MCF 10A (cell line): ENCODE data around the gene E2F1. TPM values are rescaled to one million over a fixed set of nuclear protein-coding genes. Genes with fewer than 3 reads are reported as not detected.

ENCODE experiments used
- BruUV-seq: library from RNA; stranded (reverse); fragments of 400-500 nt; replicated peaks from 2 replicates; lab custom pipeline; 2021; lab: Mats Ljungman, UMichigan
- CTCF ChIA-PET: fragments of 300-600 bp; sonication (Branson Sonifier 250); formaldehyde crosslinking; extraction: SDS; loops from one replicate; lab custom pipeline; 2021; ENCODE audit warnings: antibody characterized with exemption, inconsistent platforms; lab: Yijun Ruan, JAX
- POLR2A ChIA-PET: fragments of 300-600, 350-650 bp; sonication (Branson Sonifier 250); formaldehyde crosslinking; extraction: SDS; loops from one replicate; lab custom pipeline; 2020; ENCODE audit warnings: antibody characterized with exemption, inconsistent platforms; lab: Yijun Ruan, JAX
- DNase-seq: peaks from one replicate; pipeline ENCODE4 v3.0.0-alpha.2; 2018; ENCODE audit not compliant: unreplicated experiment
- H3K27ac Mint-ChIP-seq: one replicate; pipeline ENCODE4 v1.8.0; 2022; ENCODE audit warnings: mild to moderate bottlenecking, low read depth, mixed read lengths; ENCODE audit not compliant: unreplicated experiment
- H3K27me3 Mint-ChIP-seq: one replicate; pipeline ENCODE4 v1.8.0; 2022; ENCODE audit warnings: mixed read lengths; ENCODE audit not compliant: insufficient read depth, unreplicated experiment
- H3K36me3 Mint-ChIP-seq: one replicate; pipeline ENCODE4 v1.8.0; 2022; ENCODE audit warnings: mild to moderate bottlenecking, moderate library complexity, mixed read lengths; ENCODE audit not compliant: insufficient read depth, unreplicated experiment
- H3K4me1 Mint-ChIP-seq: one replicate; pipeline ENCODE4 v1.8.0; 2022; ENCODE audit warnings: mixed read lengths; ENCODE audit not compliant: insufficient read depth, unreplicated experiment
- H3K4me3 Mint-ChIP-seq: one replicate; pipeline ENCODE4 v1.8.0; 2022; ENCODE audit warnings: mild to moderate bottlenecking, moderate library complexity, mixed read lengths; ENCODE audit not compliant: unreplicated experiment
- H3K9me3 Mint-ChIP-seq: one replicate; pipeline ENCODE4 v1.8.0; 2022; ENCODE audit warnings: mixed read lengths; ENCODE audit not compliant: unreplicated experiment
- CTCF ChIP-seq: fragments of 200-600 bp; IDR thresholded peaks from one replicate; pipeline ENCODE4 v1.8.0; 2022; ENCODE audit warnings: antibody characterized with exemption, mild to moderate bottlenecking; ENCODE audit not compliant: unreplicated experiment
- intact Hi-C: fragments of 100-400 bp; cut with micrococcal nuclease; formaldehyde crosslinking; loops from 2 replicates; pipeline ENCODE4 v1.14.1; 2022
- total RNA-seq: library from RNA; stranded (reverse); gene quantifications from 2 replicates; pipeline ENCODE4 v1.2.3, GENCODE V29; 2022

Gene E2F1
- total RNA-seq, 1 experiment from 2014 or later = 3.7 TPM

GRCh38 chr20:33721391-33722140 lies 35.4 kb upstream of the E2F1 start:
- ChIA-PET POLR2A (interaction anchor here (2.4 to 3.2 kb wide), 3 partner anchors 12 to 272 kb away, joined by 13 to 37 read pairs (median 26); partner anchors contain the start of genes ACTL10, RALY and ZNF341), CTCF (interaction anchor here (0.6 to 2.4 kb wide), 4 partner anchors 34 to 577 kb away, joined by 3 to 7 read pairs (median 3); partner anchors contain the start of gene E2F1)
- Mint-ChIP-seq H3K9me3 (peaks cover 7% of the 10 kb centered on the region), H3K27ac (no peak overlapping the region), H3K4me3 (peak overlapping the region; percentile 67), H3K4me1 (peaks cover 9% of the 10 kb centered on the region), H3K27me3 (no peaks in the 10 kb centered on the region), H3K36me3 (peaks cover 11% of the 10 kb centered on the region)
- DNase-seq = no peak
- TF ChIP-seq CTCF = no peak
- intact Hi-C loops = no loop called here
- BruUV-seq = no TSS peak

GRCh38 chr20:33719989-33720709 lies 34.0 kb upstream of the E2F1 start, which contains the start of gene PXMP4:
Gene PXMP4 (minus strand): TSS chr20:33720310. CDS start chr20:33720207, 103 bp downstream.
- Mint-ChIP-seq H3K27ac (peak within 1 kb of the TSS; percentile 0), H3K27me3 (no peaks in the 10 kb centered on the region), H3K4me3 (peak within 1 kb of the TSS; percentile 67), H3K4me1 (peaks cover 9% of the 10 kb centered on the region), H3K9me3 (peaks cover 7% of the 10 kb centered on the region), H3K36me3 (peaks cover 15% of the 10 kb centered on the region)
- DNase-seq = peak; percentile 98
- POLR2A ChIA-PET = interaction anchor here (0.5 to 3.2 kb wide), 25 partner anchors 9 to 1101 kb away, joined by 3 to 37 read pairs (median 5); partner anchors contain the start of genes ACTL10, CHMP4B, EIF2S2 and MAPRE1
- BruUV-seq = no TSS peak
- TF ChIP-seq CTCF = no peak
- CTCF ChIA-PET = interaction anchor here (0.5 to 2.4 kb wide), 9 partner anchors 15 to 1997 kb away, joined by 3 to 7 read pairs (median 3); partner anchors contain the start of genes CHMP4B and E2F1
- intact Hi-C loops = no loop called here

- ChIA-PET POLR2A (interaction anchor here (0.5 to 3.2 kb wide), 21 partner anchors 10 to 900 kb away, joined by 3 to 37 read pairs (median 5); partner anchors contain the start of genes ACTL10, CHMP4B, EIF2S2 and MAPRE1), CTCF (interaction anchor here (0.5 to 2.4 kb wide), 8 partner anchors 15 to 1996 kb away, joined by 3 to 7 read pairs (median 3); partner anchors contain the start of gene E2F1)
- Mint-ChIP-seq H3K4me1 (peaks cover 9% of the 10 kb centered on the region), H3K4me3 (peak overlapping the region; percentile 67), H3K27me3 (no peaks in the 10 kb centered on the region), H3K36me3 (peaks cover 17% of the 10 kb centered on the region), H3K9me3 (peaks cover 7% of the 10 kb centered on the region), H3K27ac (peak overlapping the region; percentile 0)
- intact Hi-C loops = no loop called here
- TF ChIP-seq CTCF = no peak
- DNase-seq = peak; percentile 11
- TSS peak; percentile 86 for BruUV-seq
These were observed 33.2 kb upstream of the E2F1 start for GRCh38 chr20:33719277-33719988.
